ENCODE results near the gene VWA3A. TPM values are rescaled to one million over a fixed set of nuclear protein-coding genes. Genes with fewer than 3 reads are reported as not detected.

VWA3A gene
- total and polyA plus RNA-seq, 2 of the 8 experiments (the other 6 are each of a cell fraction or from before 2014, with no cell fraction given), result 0.05 TPM; not detected in 1

GRCh38 chr16:22151246-22151998 lies 59.1 kb downstream of the VWA3A start (continued):
- TF ChIP-seq E2F6 (IDR thresholded peaks at IDR 0.05) (no peak), BACH1 (IDR thresholded peaks at IDR 0.05; ENCODE audit: low read length) (no peak), TEAD4 (IDR thresholded peaks at IDR 0.05; ENCODE audit: low read depth, low read length) (no peak), TAF1 (IDR thresholded peaks at IDR 0.05; ENCODE audit: low read depth, low read length) (no peak), MAFK (IDR thresholded peaks at IDR 0.05; ENCODE audit: low read depth, low read length) (no peak), EZH2 (IDR thresholded peaks at IDR 0.05; ENCODE audit: low read depth, low read length, severe bottlenecking) (no peak), SIN3A (conservative IDR thresholded peaks at IDR 0.05 in 1 of 2, IDR thresholded peaks at IDR 0.05 in 1 of 2; ENCODE audit: low read depth in 1 of 2, low read length in 2 of 2) (no peak)

All from H1 (cell line).